ENCODE results near the gene ABHD6. TPM values are rescaled to one million over a fixed set of nuclear protein-coding genes. Genes with fewer than 3 reads are reported as not detected.

The ABHD6 gene
- total RNA-seq, 1 experiment from 2014 or later: 18.9 TPM

- peaks cover 14% of the 10 kb centered on the region for H3K4me1 ChIP-seq (ENCODE audit: control insufficient read depth, insufficient read depth, low read length)
- BruUV-seq (replicated peaks): no TSS peak
- H3K27ac ChIP-seq (ENCODE audit: low read length): no peak overlapping the region
- TF ChIP-seq SIN3A (IDR thresholded peaks at IDR 0.05; ENCODE audit: borderline replicate concordance, insufficient read depth, low read depth, low read length) (no peak), POLR2AphosphoS5 (IDR thresholded peaks at IDR 0.05; ENCODE audit: low read depth, low read length) (no peak), CTCF (IDR thresholded peaks at IDR 0.05) (no peak), TCF7L2 (IDR thresholded peaks at IDR 0.05; ENCODE audit: low read depth, low read length) (no peak), REST (IDR thresholded peaks at IDR 0.05; ENCODE audit: insufficient read depth in 1 of 2, low read depth in 2 of 2, low read length in 1 of 2) (no peak)
- DNase-seq (ENCODE audit: low read depth, low spot score) (no peak), ATAC-seq (no peak)
- in situ Hi-C loops (cut with HindIII; ENCODE audit: low pct_unique_long_range_greater_than_20kb, low sequenced_read_pairs): no loop called here
- no peaks in the 10 kb centered on the region for H3K36me3 ChIP-seq (ENCODE audit: control insufficient read depth, insufficient read depth, low read length)
- H3K27me3 ChIP-seq (ENCODE audit: control insufficient read depth, insufficient read depth, low read length): no peaks in the 10 kb centered on the region
- no peak overlapping the region for H3K4me3 ChIP-seq (ENCODE audit: low read depth in 2 of 2, low read length in 2 of 2)
- H3K9me3 ChIP-seq (ENCODE audit: control insufficient read depth, insufficient read depth, low read depth, low read length): no peaks in the 10 kb centered on the region
- POLR2A ChIA-PET: no interaction called here
- intact Hi-C loops (cut with micrococcal nuclease; ENCODE audit: unreplicated experiment): no loop called here
- CTCF ChIA-PET: no interaction called here
Measured at GRCh38 chr3:58218904-58219303, 18.7 kb upstream of the ABHD6 start.

GRCh38 chr3:58222161-58222724, 15.3 kb upstream of the ABHD6 start:
- no peaks in the 10 kb centered on the region for H3K27me3 ChIP-seq (ENCODE audit: control insufficient read depth, insufficient read depth, low read length)
- H3K27ac ChIP-seq (ENCODE audit: low read length): no peak overlapping the region; the same call in 1 of the 2 replicates
- POLR2A ChIA-PET: no interaction called here
- H3K4me3 ChIP-seq (ENCODE audit: low read depth in 2 of 2, low read length in 2 of 2): no peak overlapping the region
- ATAC-seq (peak; percentile 73), DNase-seq (ENCODE audit: low read depth, low spot score) (no peak)
- BruUV-seq (replicated peaks): no TSS peak
- in situ Hi-C loops (cut with HindIII; ENCODE audit: low pct_unique_long_range_greater_than_20kb, low sequenced_read_pairs) (no loop called here), intact Hi-C loops (cut with micrococcal nuclease; ENCODE audit: unreplicated experiment) (no loop called here)
- CTCF ChIA-PET: no interaction called here
- peaks cover 10% of the 10 kb centered on the region for H3K4me1 ChIP-seq (ENCODE audit: control insufficient read depth, insufficient read depth, low read length)
- no peaks in the 10 kb centered on the region for H3K9me3 ChIP-seq (ENCODE audit: control insufficient read depth, insufficient read depth, low read depth, low read length)
- no peaks in the 10 kb centered on the region for H3K36me3 ChIP-seq (ENCODE audit: control insufficient read depth, insufficient read depth, low read length)
- TF ChIP-seq SIN3A (IDR thresholded peaks at IDR 0.05; ENCODE audit: borderline replicate concordance, insufficient read depth, low read depth, low read length) (no peak), TCF7L2 (IDR thresholded peaks at IDR 0.05; ENCODE audit: low read depth, low read length) (peak; percentile 66)

- Histone ChIP-seq H3K36me3 (ENCODE audit: control insufficient read depth, insufficient read depth, low read length) (no peaks in the 10 kb centered on the region), H3K27ac (ENCODE audit: low read length) (no peak overlapping the region), H3K27me3 (ENCODE audit: control insufficient read depth, insufficient read depth, low read length) (no peaks in the 10 kb centered on the region), H3K9me3 (ENCODE audit: control insufficient read depth, insufficient read depth, low read depth, low read length) (no peaks in the 10 kb centered on the region), H3K4me1 (ENCODE audit: control insufficient read depth, insufficient read depth, low read length) (peaks cover 7% of the 10 kb centered on the region), H3K4me3 (ENCODE audit: low read depth in 2 of 2, low read length in 2 of 2) (no peak overlapping the region)
- no peak for ATAC-seq
- CTCF ChIA-PET: no interaction called here
- POLR2A ChIA-PET: no interaction called here
- in situ Hi-C loops (cut with HindIII; ENCODE audit: low pct_unique_long_range_greater_than_20kb, low sequenced_read_pairs): no loop called here
- intact Hi-C loops (cut with micrococcal nuclease; ENCODE audit: unreplicated experiment): no loop called here
- TF ChIP-seq CTCF (IDR thresholded peaks at IDR 0.05) (no peak), SIN3A (IDR thresholded peaks at IDR 0.05; ENCODE audit: borderline replicate concordance, insufficient read depth, low read depth, low read length) (no peak), POLR2AphosphoS5 (IDR thresholded peaks at IDR 0.05; ENCODE audit: low read depth, low read length) (no peak), REST (IDR thresholded peaks at IDR 0.05; ENCODE audit: insufficient read depth in 1 of 2, low read depth in 2 of 2, low read length in 1 of 2) (no peak), TCF7L2 (IDR thresholded peaks at IDR 0.05; ENCODE audit: low read depth, low read length) (no peak)
- BruUV-seq (replicated peaks): no TSS peak
- no peak for DNase-seq (ENCODE audit: low read depth, low spot score)
Measured at GRCh38 chr3:58223855-58224254, 13.7 kb upstream of the ABHD6 start.

Measured in Panc1 (cell line).